OCI-LY3 (cell line): ENCODE results near the gene EML4.

Experiments
- EZH2phosphoT487 ChIP-seq: fragments of 200-600 bp; shearing (Covaris generic); IDR thresholded peaks from 2 replicates; pipeline ENCODE4 v1.6.1; 2018; ENCODE audit warnings: antibody characterized with exemption, mixed run types, low read depth
- TF ChIP-seq, protein P1 (sequence below): fragments of 200-600, 300-600 bp; sonication (generic); IDR thresholded peaks from 2 replicates; pipeline ENCODE4 v1.5.1; 2014; ENCODE audit warnings: antibody characterized with exemption, low read length, low read depth

DNA sequence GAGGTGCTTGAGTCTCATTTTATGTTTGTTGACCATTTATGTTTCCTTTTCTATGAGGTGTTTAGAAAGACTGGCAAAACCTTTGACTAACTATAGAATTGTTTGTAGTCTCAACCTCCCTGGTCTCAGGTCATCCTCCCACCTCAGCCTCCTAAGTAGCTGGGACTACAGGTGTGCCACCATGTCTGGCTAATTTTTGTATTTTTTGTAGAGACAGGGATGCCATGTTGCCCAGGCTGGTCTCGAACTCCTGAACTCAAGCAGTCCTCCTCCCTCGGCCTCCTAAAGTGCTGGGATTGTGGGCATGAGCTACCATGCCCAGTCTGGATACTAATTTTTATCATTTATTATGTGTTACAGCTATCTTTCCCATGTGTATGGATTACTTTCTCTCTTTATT is 67.8 kb downstream of the EML4 start:
- TF ChIP-seq, protein P1, sequence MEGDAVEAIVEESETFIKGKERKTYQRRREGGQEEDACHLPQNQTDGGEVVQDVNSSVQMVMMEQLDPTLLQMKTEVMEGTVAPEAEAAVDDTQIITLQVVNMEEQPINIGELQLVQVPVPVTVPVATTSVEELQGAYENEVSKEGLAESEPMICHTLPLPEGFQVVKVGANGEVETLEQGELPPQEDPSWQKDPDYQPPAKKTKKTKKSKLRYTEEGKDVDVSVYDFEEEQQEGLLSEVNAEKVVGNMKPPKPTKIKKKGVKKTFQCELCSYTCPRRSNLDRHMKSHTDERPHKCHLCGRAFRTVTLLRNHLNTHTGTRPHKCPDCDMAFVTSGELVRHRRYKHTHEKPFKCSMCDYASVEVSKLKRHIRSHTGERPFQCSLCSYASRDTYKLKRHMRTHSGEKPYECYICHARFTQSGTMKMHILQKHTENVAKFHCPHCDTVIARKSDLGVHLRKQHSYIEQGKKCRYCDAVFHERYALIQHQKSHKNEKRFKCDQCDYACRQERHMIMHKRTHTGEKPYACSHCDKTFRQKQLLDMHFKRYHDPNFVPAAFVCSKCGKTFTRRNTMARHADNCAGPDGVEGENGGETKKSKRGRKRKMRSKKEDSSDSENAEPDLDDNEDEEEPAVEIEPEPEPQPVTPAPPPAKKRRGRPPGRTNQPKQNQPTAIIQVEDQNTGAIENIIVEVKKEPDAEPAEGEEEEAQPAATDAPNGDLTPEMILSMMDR: no peak
- no peak for TF ChIP-seq EZH2phosphoT487
